ENCODE data around the gene CPNE6. TPM values are rescaled to one million over a fixed set of nuclear protein-coding genes. Genes with fewer than 3 reads are reported as not detected.
"Not testable (repeated sequence)": the region's sequence is repeated elsewhere in the genome, so short reads cannot be mapped to it uniquely, and the experiment has no call there.

CPNE6 gene
- total RNA-seq, 4 donors from 2014 or later = not detected

GRCh38 chr14:24040692-24041091, 30.7 kb upstream of the CPNE6 start:
- in situ Hi-C loops (cut with MboI; ENCODE audit: low sequenced_read_pairs in 4 of 4) (no loop called here), intact Hi-C loops (cut with DNase I; ENCODE audit: low total_unique reads) (no loop called here)
- H3K27me3 ChIP-seq = no peaks in the 10 kb centered on the region
- ATAC-seq = no peak
- H3K36me3 ChIP-seq = no peaks in the 10 kb centered on the region
- H3K27ac ChIP-seq = no peak overlapping the region
- no peaks in the 10 kb centered on the region for H3K9me3 ChIP-seq
- TF ChIP-seq POLR2A (IDR thresholded peaks at IDR 0.05) = no peak
- no peak for DNase-seq
- H3K4me3 ChIP-seq = no peak overlapping the region
- H3K4me1 ChIP-seq = peaks cover 8% of the 10 kb centered on the region in 2 donors

GRCh38 chr14:24042746-24043145, 28.6 kb upstream of the CPNE6 start:
- Histone ChIP-seq H3K27me3 (no peaks in the 10 kb centered on the region), H3K9me3 (no peaks in the 10 kb centered on the region), H3K36me3 (no peaks in the 10 kb centered on the region), H3K27ac (no peak overlapping the region), H3K4me3 (no peak overlapping the region), H3K4me1 (no peaks in the 10 kb centered on the region)
- DNase-seq (no peak), ATAC-seq (no peak)
- in situ Hi-C loops (cut with MboI; ENCODE audit: low sequenced_read_pairs in 4 of 4) = no loop called here
- intact Hi-C loops (cut with DNase I; ENCODE audit: low total_unique reads) = no loop called here
- TF ChIP-seq CTCF (IDR thresholded peaks at IDR 0.05 in 4 of 5, conservative IDR thresholded peaks at IDR 0.05 in 1 of 5) (no peak), POLR2A (IDR thresholded peaks at IDR 0.05) (no peak)

- ATAC-seq; H3K4me3 ChIP-seq; H3K36me3 ChIP-seq; H3K4me1 ChIP-seq; H3K9me3 ChIP-seq; H3K27me3 ChIP-seq; H3K27ac ChIP-seq; DNase-seq; intact Hi-C loops (cut with DNase I; ENCODE audit: low total_unique reads); in situ Hi-C loops (cut with MboI; ENCODE audit: low sequenced_read_pairs in 4 of 4): not testable (repeated sequence)
Measured at GRCh38 chr14:24049002-24049401, 22.4 kb upstream of the CPNE6 start.

GRCh38 chr14:24050753-24051152, 20.6 kb upstream of the CPNE6 start:
- DNase-seq; H3K4me1 ChIP-seq; ATAC-seq; H3K36me3 ChIP-seq; in situ Hi-C loops (cut with MboI; ENCODE audit: low sequenced_read_pairs in 4 of 4); H3K9me3 ChIP-seq; H3K4me3 ChIP-seq; H3K27me3 ChIP-seq; H3K27ac ChIP-seq: not testable (repeated sequence)
- intact Hi-C loops (cut with DNase I; ENCODE audit: low total_unique reads) = loop anchor here (5.0 kb wide), 1 partner anchor 38 kb away; no protein-coding TSS in a partner anchor

- DNase-seq = no peak
- ATAC-seq = peak; percentile 13 to 31
- intact Hi-C loops (cut with DNase I; ENCODE audit: low total_unique reads) (loop anchor here (5.0 kb wide), 1 partner anchor 39 kb away; no protein-coding TSS in a partner anchor), in situ Hi-C loops (cut with MboI; ENCODE audit: low sequenced_read_pairs in 4 of 4) (no loop called here)
- Histone ChIP-seq H3K27me3 (peaks cover 0 to 3% (median 0%) of the 10 kb centered on the region in 3 donors), H3K36me3 (no peaks in the 10 kb centered on the region), H3K27ac (peak overlapping the region; percentile 57 to 69 (median 60)), H3K4me3 (peak overlapping the region; percentile 56 to 77 (median 66)), H3K4me1 (peaks cover 6 to 8% of the 10 kb centered on the region in 2 donors), H3K9me3 (no peaks in the 10 kb centered on the region)
- no peak for TF ChIP-seq CTCF (IDR thresholded peaks at IDR 0.05 in 4 of 5, conservative IDR thresholded peaks at IDR 0.05 in 1 of 5)
Measured at GRCh38 chr14:24051176-24051788, 20.1 kb upstream of the CPNE6 start.

- Histone ChIP-seq H3K27me3 (peaks cover 0 to 3% (median 0%) of the 10 kb centered on the region in 3 donors), H3K4me3 (peak within 1 kb of the TSS; percentile 56 to 77 (median 66)), H3K9me3 (no peaks in the 10 kb centered on the region), H3K4me1 (peaks cover 6 to 8% of the 10 kb centered on the region in 2 donors), H3K36me3 (no peaks in the 10 kb centered on the region), H3K27ac (peak within 1 kb of the TSS; percentile 57 to 69 (median 60))
- intact Hi-C loops (cut with DNase I; ENCODE audit: low total_unique reads) (loop anchor here (5.0 kb wide), 1 partner anchor 40 kb away; no protein-coding TSS in a partner anchor), in situ Hi-C loops (cut with MboI; ENCODE audit: low sequenced_read_pairs in 4 of 4) (no loop called here)
- DNase-seq = peak in 1 of 2 donors; percentile 41
- ATAC-seq = peak; percentile 85 to 86
- TF ChIP-seq CTCF (IDR thresholded peaks at IDR 0.05 in 4 of 5, conservative IDR thresholded peaks at IDR 0.05 in 1 of 5) = no peak
- no peak for TF ChIP-seq POLR2A (IDR thresholded peaks at IDR 0.05)
Measured at GRCh38 chr14:24051789-24052655, 19.3 kb upstream of the CPNE6 start, which contains the start of gene CARMIL3. CARMIL3 (plus strand) TSS chr14:24052009; CDS start chr14:24052154, 145 bp downstream.
